ENCODE data around the gene SESN1. TPM values are rescaled to one million over a fixed set of nuclear protein-coding genes. Genes with fewer than 3 reads are reported as not detected.

The SESN1 gene
- total RNA-seq, 1 experiment from 2014 or later, result 30.2 TPM

- TF ChIP-seq E2F4 (CRISPR knock-in tag; IDR thresholded peaks at IDR 0.05; ENCODE audit: borderline replicate concordance, low read depth) (no peak), ZNF232 (CRISPR knock-in tag; IDR thresholded peaks at IDR 0.05) (no peak), FOXP1 (CRISPR knock-in tag; IDR thresholded peaks at IDR 0.05; ENCODE audit: borderline replicate concordance) (no peak), JUN (CRISPR knock-in tag; IDR thresholded peaks at IDR 0.05) (no peak), HMGXB4 (CRISPR knock-in tag; IDR thresholded peaks at IDR 0.05) (no peak), ARID4B (CRISPR knock-in tag; IDR thresholded peaks at IDR 0.05; ENCODE audit: borderline replicate concordance) (no peak), GRHL2 (CRISPR knock-in tag; IDR thresholded peaks at IDR 0.05; ENCODE audit: insufficient replicate concordance, severe bottlenecking) (no peak)
These were observed 30.9 kb upstream of the SESN1 start (continued) for GRCh38 chr6:109125504-109125903.

GRCh38 chr6:109124219-109124618 lies 29.6 kb upstream of the SESN1 start:
- POLR2A ChIA-PET, result no interaction called here
- no peak overlapping the region for H3K27ac Mint-ChIP-seq
- H3K36me3 Mint-ChIP-seq, result no peaks in the 10 kb centered on the region
- CTCF ChIA-PET, result no interaction called here
- H3K9me3 Mint-ChIP-seq, result no peaks in the 10 kb centered on the region
- ATAC-seq (no peak), DNase-seq (ENCODE audit: low spot score) (no peak)
- TF ChIP-seq ZBTB43 (CRISPR knock-in tag; IDR thresholded peaks at IDR 0.05) (no peak), AFF4 (CRISPR knock-in tag; IDR thresholded peaks at IDR 0.05; ENCODE audit: borderline replicate concordance) (no peak)
- H3K4me3 Mint-ChIP-seq, result no peak overlapping the region
- H3K27me3 Mint-ChIP-seq (ENCODE audit: low read depth), result no peaks in the 10 kb centered on the region
- H3K4me1 Mint-ChIP-seq, result no peaks in the 10 kb centered on the region

- no peaks in the 10 kb centered on the region for H3K9me3 Mint-ChIP-seq
- ChIA-PET POLR2A (no interaction called here), CTCF (no interaction called here)
- no peaks in the 10 kb centered on the region for H3K36me3 Mint-ChIP-seq
- TF ChIP-seq HMGXB4 (CRISPR knock-in tag; IDR thresholded peaks at IDR 0.05) (no peak), ZNF425 (CRISPR knock-in tag; conservative IDR thresholded peaks at IDR 0.05) (no peak), KAT7 (CRISPR knock-in tag; IDR thresholded peaks at IDR 0.05; ENCODE audit: borderline replicate concordance) (no peak)
- no peak for DNase-seq (ENCODE audit: low spot score)
- no peak for ATAC-seq
- H3K27ac Mint-ChIP-seq, result no peak overlapping the region
- H3K4me1 Mint-ChIP-seq, result no peaks in the 10 kb centered on the region
- H3K4me3 Mint-ChIP-seq, result no peak overlapping the region
- no peaks in the 10 kb centered on the region for H3K27me3 Mint-ChIP-seq (ENCODE audit: low read depth)
These were observed 26.8 kb upstream of the SESN1 start for GRCh38 chr6:109121411-109121810.
